ENCODE results near the gene CWC15.
"Not testable (repeated sequence)": the region's sequence is repeated elsewhere in the genome, so short reads cannot be mapped to it uniquely, and the experiment has no call there.

- not testable (repeated sequence) for TF ChIP-seq TAF1 (IDR thresholded peaks at IDR 0.05; ENCODE audit: low read depth); EZH2 (IDR thresholded peaks at IDR 0.05; ENCODE audit: borderline replicate concordance, insufficient read depth, low read length, poor library complexity, severe bottlenecking); CTCF (IDR thresholded peaks at IDR 0.05; ENCODE audit: poor library complexity, severe bottlenecking); EP300 (conservative IDR thresholded peaks at IDR 0.05; ENCODE audit: poor library complexity, severe bottlenecking)
These were observed 48.1 kb upstream of the CWC15 start for GRCh38 chr11:95021468-95021867.

All from neural cell (in vitro differentiated cells).